EL (cell line): ENCODE measurements around the gene SRGAP3.

Experiments
- DNase-seq: peaks from one replicate; pipeline ENCODE4 v3.0.0-alpha.2; 2016

The SRGAP3 gene

DNA sequence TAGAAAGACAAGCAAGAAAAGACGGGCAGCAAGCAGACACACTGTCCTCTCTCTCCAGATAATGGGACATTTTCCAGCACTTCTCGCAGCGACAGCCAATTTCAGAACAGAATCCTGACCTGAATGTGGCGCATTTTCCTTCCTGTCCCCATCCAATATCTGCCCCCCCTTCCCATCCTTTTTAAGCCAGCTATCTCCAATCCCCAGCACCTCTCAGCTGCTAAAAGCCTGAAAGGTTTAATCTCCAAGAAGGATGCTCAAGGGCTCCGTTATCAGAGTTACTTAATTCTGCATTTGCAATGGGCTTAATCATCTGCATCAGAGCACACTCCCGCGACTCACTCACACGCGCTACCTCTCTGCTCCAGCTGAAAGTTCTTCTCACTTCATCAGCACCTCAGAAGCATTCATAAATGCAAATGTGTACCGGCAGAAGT, 50.5 kb downstream of the SRGAP3 start:
- DNase-seq = no peak

DNA sequence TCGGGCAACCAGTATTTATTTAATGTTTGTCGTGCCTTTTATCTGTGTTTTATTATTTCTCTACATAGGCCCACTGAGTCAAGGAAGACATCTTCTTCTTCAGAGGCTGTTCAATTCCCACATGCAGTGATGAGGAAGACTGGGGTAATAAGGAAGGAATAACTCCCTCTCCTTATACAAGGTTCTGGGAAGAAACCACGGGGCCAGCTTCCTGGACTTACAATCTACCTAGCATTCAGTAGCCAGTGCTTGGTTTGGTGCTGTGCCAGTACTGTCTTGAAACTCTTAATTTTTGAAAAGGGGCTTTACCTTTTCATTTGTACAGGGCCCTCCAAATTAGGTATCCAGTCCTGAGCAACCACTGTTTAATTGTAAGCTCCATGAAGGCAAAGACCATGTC, 51.2 kb downstream of the SRGAP3 start:
- no peak for DNase-seq

DNA sequence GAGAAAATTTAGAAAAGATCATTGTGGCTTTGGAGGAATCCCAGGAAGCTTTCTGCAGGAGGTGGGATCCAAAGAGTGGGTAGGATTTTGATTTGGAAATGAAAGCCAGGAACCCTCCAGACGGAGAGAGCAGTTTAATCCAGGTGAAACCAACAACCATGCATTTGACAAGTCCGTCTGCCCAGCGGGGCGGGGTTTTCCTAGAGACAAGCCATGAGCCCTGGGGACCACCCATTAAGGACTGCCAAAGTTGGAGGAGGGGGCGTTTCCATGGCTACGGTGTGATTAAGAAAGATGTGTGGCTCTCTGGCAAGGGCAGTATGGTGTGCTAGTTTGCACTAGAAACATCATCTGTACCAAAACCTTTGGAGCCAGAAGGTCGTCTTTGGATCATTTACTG, 53.4 kb downstream of the SRGAP3 start:
- DNase-seq = no peak

DNA sequence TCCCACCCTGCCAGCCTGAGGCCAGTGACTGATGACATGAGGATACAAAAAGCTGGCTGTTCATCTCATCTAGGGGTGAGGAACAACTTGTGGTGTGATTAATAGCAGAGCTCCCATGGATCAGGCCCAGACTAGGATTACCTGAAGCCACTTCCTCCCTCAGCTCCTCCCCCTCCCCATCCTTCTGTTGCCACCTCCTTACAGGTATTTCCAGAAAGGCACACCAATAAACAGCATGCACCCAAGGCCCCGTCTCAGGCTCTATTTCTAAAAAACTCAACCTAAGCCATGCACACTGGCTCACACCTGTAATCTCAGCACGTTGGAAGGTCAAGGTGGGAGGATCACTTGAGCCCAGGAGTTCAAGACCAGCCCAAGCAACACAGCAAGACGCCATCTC, 54.1 kb downstream of the SRGAP3 start:
- no peak for DNase-seq

DNA sequence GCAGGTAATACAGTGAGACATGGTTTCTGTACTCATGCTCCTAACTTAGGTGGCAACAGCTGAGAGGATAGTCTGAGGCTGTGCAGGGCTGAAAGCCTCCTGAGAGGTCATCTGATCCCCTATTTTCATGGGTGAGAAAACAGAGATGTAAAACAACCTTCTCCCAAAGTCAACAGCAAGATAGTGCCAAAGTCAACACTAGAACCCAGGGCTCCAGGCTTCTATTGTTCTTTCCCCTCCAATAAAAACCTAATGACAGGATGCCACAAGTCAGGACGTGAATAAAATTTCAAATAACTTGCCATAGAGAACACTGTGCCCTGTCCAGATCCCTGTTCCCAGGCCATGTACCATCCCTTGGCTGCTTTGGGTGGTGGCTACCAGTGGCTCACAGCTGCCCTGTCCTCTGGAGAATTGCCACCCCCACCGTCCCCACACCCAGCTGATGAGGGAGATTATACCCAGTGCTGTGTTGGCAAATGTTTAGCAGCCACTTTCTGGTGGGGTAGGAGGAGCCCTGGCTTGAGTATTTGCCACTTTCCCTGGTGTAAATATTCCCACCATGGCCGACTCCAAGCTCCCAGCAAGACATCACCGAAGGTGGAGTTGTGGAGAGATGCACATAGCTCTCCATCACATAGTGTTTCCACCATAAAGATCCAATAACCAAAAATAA, 54.8 kb downstream of the SRGAP3 start:
- DNase-seq = no peak

DNA sequence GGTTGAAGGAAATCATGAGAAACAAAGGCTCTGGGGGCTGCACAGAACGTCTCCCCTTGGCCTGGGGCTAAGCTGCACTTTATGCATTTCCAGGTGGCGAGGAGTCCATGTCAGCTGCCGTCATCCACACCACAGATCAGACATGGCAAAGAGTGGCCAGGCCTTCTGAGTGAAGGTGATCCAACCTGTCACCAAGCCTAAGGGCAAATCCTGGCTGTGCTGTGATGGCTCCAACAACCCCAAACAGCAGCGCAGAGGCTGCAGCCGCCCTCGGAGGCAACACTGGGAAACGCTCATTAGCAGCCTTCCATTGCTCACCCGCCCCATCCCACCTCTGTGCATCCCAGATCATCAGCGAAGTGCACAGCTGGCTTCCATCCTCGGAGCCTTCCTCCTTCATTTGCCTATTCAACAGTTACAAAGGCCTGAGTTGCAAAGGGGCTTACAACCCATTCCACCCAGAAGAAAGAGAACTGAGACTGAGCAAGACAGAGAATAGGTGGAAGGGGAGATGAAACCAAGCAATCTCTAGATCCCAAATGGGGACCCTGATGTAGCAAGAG, 55.7 kb downstream of the SRGAP3 start:
- no peak for DNase-seq

DNA sequence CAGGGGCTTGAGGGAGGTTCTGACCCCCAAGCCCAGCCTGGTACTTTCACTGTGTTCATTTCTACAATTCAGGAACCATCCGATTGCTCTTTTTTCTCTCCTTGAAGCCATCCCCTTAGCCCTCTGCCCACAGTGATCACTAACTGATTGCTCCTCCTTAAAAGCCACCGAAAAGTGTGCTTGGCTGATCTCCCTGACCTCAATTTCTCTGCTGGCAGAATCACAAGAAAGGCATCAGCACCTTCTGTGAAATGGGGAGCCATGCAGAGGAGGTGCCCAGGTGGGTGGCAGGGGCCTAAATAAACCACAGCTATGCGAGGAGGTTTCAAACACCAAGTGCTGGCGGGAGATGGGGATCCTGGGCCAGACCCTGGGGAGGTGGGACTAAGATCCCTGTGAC, 56.2 kb downstream of the SRGAP3 start:
- no peak for DNase-seq

DNA sequence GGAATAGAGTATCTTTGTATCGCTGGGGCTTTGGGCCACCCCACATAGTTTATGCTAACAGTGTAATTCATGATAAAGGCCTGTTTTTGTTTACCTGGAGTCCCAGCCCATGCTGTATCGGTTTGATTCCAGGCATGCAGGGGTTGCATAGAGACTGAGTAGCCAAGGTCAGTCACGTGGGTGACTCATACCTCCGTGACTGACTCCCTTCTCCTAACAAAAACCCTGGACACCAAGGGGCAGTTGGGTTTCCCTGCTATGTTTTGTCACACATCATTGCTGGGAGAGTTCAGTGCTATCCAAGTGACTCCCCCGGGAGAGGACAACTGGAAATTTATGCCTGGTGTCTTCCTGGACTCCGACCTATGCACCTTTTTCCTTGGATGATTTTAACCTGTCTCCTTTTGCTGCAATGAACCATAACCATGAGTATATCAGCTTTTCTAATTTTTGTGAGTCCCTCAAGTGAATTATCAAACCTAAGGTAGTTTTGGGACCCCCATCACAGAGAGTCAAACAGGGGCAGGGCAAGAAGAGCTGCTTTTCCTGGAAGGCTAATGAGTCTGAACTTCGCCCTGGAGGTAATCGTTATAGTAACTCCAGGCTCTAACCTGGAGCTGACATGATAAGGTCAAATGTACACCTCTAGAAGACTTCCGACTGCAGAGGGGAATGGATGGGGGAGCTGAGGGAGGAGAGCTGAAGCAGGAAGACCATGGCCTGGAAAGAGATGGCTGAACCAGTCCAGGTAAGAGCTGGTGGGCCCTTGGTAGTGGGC, 57.0 kb downstream of the SRGAP3 start:
- no peak for DNase-seq

DNA sequence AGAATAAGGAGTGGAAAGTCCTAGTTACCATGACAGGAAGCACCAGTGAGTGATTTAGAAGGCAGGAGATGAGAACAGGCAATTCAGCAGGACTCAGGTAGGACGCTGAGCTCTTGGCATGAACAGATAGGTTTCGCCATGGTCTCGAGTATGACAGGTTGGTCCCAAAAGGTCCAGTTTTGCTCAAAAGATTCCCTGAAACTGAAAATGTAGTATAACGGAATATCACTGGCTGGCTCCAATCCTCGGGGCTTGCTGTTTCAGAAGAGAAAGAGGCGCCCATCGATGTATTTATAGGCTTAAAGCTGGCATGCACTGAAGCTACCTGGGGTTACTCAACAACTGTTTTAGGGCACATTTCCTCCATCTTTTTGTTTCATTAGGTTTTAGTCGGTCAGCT, 59.2 kb downstream of the SRGAP3 start:
- DNase-seq = no peak

DNA sequence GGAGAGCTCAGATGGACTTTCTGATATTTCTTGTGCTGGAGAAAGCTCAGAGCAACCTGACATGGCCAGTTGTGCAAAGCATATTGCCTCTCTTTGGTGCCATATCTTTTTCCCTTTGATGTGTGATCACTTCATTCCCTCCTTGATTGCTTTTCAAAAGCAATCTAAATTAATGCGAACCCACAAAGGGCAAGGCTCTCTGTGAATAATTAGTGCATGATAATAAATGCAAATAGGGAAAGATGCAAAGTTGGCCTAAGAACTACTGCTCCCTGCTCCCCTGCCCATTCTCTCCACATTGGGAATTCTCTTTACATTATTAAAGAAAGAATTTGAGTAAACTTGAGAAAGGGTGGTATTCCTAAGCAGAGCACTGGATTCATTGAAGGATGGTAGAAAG, 60.9 kb downstream of the SRGAP3 start:
- DNase-seq = no peak

GRCh38 chr3:9185701-9186100, 63.7 kb downstream of the SRGAP3 start:
- DNase-seq = no peak

- DNase-seq = no peak
These were observed 64.4 kb downstream of the SRGAP3 start for GRCh38 chr3:9185046-9185445.

DNA sequence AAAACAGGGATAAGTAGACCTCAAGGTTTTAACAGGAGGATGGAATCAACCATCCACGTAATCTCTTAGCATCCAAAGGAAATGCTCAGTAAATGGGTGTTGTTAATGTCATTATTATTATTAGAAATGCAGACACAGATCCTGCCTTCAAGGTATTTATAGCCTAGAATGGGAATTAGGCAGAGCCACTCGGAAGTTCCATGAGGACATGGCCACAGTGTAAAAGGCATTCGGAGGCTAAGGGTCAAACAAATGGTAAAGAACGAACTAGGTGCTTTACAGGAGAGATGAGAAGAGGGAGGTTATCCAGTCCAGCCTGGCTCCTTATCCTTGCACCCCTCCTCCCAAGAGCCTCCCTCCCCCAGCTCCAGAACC, 65.0 kb downstream of the SRGAP3 start:
- no peak for DNase-seq

- DNase-seq = no peak
These were observed 65.5 kb downstream of the SRGAP3 start for GRCh38 chr3:9183811-9184460.

DNA sequence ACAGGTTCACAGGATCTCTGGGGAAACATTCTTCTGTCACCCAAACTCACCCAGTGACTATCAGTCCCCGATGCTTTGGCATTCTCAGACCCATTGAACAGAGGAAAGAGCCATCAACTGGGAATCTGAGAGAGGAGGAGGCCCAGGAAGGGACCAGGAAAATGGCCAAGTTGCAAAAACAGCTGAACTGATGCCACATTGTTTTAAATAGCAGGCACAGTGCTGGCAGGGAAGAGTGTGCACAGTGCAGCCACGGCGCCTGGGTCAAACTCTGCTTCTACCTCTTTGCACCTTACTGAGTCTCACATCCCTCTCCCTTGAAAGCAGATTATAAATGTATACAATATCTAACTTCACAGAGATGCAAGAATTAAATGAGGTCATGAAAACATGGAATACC, 66.4 kb downstream of the SRGAP3 start:
- no peak for DNase-seq

DNA sequence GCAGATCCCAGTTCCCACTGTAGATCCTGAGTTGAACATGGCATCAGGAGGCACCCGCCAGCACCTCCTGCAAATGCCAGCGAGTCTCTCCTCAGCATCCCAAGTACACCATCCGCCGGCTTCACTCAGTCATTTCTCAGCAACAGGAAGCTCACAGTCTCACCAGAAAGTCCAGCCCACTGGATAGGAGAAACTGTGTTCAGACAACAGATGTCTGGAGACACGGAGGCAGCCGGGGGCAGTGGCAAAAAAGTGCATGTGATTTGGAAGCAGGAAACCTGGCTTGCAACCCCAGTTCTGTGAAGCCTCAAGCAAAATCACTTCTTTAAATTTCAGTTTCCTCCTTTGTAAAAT, 68.7 kb downstream of the SRGAP3 start:
- DNase-seq = no peak

- DNase-seq = no peak
These were observed 69.4 kb downstream of the SRGAP3 start for GRCh38 chr3:9179826-9180763.

DNA sequence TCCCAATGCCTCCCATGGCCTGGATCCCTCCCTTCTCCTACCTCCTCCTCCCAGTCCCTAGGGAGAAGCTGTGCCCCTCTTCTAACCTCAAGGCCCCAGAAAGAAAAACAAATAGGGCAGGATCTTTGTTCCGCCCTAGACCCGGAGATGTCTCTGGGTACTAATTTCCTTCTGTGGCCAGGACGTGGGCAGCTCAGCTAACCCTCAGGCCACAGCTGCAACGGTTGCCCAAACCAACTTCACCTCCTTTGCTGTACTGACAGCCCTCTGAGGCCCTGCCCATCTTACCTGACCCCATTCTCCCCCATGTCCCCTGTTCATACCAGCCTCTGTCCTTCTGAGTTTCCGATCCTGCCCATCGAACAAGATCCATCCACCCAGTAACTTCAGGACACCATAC, 70.7 kb downstream of the SRGAP3 start:
- no peak for DNase-seq

DNA sequence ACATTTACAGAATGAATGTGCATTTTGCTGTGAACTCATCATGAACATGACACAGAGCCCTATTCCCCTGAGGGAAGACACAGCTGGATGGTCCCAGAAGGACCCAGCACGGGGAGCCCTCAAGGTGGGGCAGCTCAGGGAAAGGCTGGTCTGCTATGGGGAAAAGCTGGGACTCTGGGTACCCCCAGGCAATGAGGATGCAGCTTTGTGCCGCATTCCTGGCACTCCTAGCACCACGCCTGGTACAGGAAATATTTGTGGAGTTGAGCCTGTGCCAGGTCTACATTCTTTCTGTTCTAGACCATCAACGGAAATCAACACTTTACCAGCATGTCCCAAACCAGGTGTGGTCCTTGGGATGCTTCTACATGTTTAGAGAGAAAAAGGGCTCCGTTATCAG, 74.0 kb downstream of the SRGAP3 start:
- peak; percentile 70 for DNase-seq

DNA sequence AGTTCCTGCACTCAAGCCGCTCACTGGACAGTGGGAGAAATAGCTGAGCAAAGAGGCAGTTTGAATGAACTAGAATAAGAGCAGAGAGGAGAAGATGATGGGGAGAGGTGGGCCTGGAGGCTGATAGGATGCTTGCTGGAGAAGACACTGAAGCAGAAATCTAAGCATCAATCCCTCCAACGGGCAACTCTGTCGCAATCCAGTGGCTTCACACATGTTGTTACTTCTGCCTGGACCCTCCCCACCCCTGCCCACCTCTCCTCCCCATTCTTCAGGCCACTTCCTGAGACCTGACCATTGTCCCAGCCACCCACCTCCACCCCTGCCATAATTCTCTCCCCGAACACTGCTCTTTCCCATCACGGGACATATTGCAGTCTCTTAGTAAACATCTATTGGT, 76.0 kb downstream of the SRGAP3 start:
- DNase-seq = no peak

DNA sequence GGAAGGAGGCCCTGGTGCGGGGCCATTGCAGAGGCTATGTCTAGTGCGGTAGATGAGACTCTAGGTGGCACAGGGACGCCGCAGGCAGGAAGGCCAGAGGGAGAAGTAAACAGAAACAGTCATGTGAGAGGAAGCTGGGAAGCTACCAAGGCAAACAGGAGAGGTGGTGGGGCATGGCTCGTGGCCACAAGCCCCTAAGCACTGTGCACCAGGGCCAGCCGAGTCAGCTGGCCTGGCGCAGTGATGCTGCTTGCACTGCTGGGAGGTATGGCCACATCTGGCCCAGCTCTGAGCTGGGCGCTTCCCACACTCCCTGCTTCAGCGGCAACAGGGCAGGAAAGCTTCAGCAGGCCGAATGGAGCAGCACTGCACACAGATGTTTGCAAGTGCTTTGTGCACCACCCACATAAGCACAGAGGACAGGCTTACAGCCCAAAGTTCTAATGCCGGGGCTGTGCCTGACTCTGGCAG, 76.6 kb downstream of the SRGAP3 start:
- peak; percentile 13 for DNase-seq

DNA sequence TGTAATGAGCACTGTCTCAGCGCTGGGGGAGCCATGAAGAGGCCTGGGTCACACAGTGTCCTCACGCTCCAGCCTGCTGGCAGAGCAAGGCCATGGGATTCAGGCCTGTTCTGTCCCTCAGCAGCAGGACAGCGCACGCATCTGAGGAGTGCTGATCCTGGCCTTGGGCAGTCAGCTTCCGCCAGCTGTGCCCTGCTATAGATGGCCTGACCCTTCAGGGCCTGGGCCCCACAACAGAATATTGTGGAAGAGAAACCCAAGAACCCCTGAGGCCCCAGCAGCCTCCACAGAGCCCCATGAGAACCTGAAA, 78.6 kb downstream of the SRGAP3 start:
- no peak for DNase-seq
